Astrocyte of the hippocampus (primary cell): Measurements from ENCODE around the gene GPR61.

ENCODE experiments used
- DNase-seq: peaks from one replicate; pipeline ENCODE4 v3.0.0; 2011; ENCODE audit warnings: low read depth, low spot score

GPR61 gene

GRCh38 chr1:109569323-109569722, 29.7 kb downstream of the GPR61 start:
- DNase-seq = no peak

DNA sequence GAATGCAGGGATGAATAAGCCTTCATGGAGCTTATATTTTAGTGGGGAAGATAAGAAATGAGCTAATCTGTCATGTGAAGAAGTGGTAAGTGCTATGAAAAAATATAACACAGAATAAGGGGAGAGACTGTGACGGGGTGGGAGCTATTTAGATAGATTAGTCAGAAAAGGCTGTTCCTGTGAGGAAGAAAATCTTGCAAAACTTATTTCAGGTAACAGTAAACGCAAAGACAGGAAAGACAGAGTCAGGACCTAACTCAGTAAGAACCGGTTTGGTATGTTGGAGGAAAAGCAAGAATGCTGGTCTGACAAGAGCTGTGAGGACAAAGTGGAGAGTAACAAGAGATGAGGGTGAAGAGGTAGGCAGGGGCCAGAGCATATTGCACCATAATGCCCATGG, 30.7 kb downstream of the GPR61 start:
- DNase-seq = peak; percentile 39

- no peak for DNase-seq
Measured at GRCh38 chr1:109573785-109574184, 34.1 kb downstream of the GPR61 start.

DNA sequence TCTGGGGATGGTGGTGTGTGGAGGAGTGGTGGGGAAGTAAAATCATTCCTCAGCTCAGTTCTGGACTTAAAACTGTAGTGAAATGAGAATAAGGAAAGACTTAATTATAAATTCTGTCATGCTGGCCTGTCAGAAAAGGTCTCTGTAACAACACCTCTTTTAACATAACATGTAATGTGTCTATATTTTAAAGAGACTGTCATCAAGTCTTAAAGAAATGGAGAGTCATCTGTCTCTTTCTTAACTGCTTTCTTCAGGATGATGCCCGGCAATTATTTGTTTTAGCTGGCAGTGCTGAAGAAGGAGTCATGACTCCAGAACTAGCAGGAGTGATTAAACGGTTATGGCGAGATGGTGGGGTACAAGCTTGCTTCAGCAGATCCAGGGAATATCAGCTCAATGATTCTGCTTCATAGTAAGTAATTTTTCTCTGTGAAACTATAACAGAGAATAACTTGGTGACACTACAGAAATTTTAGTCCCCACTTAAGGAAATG, 39.3 kb downstream of the GPR61 start:
- peak; percentile 26 for DNase-seq

- peak; percentile 70 for DNase-seq
Measured at GRCh38 chr1:109579491-109579890, 39.8 kb downstream of the GPR61 start.

- no peak for DNase-seq
Measured at GRCh38 chr1:109582021-109582420, 42.3 kb downstream of the GPR61 start.

GRCh38 chr1:109584766-109585165, 45.1 kb downstream of the GPR61 start:
- DNase-seq = no peak

- DNase-seq = no peak
Measured at GRCh38 chr1:109586055-109586454, 46.4 kb downstream of the GPR61 start.

GRCh38 chr1:109589177-109589576, 49.5 kb downstream of the GPR61 start:
- no peak for DNase-seq

GRCh38 chr1:109589679-109590078, 50.0 kb downstream of the GPR61 start:
- DNase-seq = no peak

- no peak for DNase-seq
Measured at GRCh38 chr1:109592916-109593315, 53.2 kb downstream of the GPR61 start.

GRCh38 chr1:109595531-109595930, 55.9 kb downstream of the GPR61 start:
- DNase-seq = no peak
